ENCODE data around the gene ST7.
"Not testable (repeated sequence)": the region's sequence is repeated elsewhere in the genome, so short reads cannot be mapped to it uniquely, and the experiment has no call there.

ST7 gene

DNA sequence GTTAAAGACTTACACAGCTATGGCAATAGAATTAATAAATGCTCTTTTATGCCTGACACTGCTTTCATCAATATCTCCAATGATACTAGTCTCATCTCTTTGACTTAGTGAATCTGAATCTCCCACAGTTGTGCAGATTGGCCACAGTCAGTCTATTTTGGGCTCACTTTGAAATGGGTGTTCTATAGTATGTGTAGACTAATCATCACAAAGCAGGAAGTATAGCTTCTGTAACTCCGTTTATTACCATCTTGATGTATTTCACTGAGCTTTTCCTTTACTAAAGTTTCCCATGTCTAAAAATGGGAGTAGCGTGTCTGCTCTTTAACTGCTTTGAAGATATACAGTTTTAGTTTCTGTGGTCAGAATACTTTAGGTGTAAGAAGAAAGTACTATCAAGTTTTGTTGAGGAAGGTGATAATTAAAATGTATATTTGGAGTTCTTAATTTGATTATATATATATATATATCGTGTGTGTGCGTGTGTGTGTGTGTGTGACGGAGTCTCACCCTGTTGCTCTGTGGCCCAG, 70.1 kb downstream of the ST7 start:
- in situ Hi-C loops (cut with MboI; ENCODE audit: low sequenced_read_pairs): no loop called here

- in situ Hi-C loops (cut with MboI; ENCODE audit: low sequenced_read_pairs): no loop called here
Observed at GRCh38 chr7:117024811-117025210, 71.5 kb downstream of the ST7 start.

DNA sequence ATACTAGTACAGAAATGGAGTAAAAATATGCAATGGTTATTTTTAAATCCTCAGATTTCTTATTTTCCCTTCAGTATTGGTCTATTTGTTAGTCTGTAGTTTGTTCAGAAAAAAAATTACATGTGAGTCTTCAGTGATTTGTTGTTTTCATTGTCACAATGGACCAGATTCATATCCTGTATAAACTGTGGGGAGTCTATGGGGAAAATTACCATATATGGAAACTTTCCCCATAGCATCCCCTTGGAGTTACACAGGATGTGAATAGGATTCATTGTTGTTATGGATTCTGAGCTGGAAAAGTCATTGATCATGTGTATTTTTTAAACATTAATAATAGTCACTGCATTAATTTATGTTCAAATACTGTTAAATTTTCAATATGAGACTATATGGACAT, 72.6 kb downstream of the ST7 start:
- in situ Hi-C loops (cut with MboI; ENCODE audit: low sequenced_read_pairs): no loop called here

DNA sequence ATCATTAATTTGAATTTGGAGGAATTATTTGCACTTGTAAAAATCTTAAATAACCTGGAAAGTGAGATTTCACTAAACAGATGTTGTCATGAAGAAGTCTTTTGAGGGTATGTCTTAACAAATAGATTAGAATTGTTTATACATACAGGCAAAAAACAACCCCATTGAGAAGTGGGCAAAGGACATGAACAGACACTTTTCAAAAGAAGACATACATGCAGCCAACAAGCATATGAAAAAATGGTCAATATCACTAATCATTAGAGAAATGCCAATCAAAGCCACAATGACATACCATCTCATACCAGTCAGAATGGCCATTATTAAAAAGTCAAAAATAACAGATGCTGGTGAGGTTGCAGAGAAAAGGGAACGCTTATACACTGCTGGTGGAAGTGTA, 77.0 kb downstream of the ST7 start:
- in situ Hi-C loops (cut with MboI; ENCODE audit: low sequenced_read_pairs): not testable (repeated sequence)

DNA sequence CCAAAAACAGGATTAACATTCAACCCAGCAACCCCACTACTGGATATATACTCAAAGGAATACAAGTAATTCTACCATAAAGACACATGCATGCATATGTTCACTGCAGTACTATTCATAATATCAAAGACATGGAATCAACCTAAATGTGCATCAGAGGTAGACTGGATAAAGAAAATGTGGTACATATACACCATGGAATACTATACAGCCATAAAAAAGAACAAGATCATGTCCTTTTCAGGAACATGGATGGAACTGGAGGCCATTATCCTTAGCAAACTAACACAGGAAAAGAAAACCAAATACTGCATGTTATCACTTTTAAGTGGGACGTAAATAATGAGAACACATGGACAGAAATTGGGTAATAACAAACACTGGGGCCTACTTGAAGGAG, 77.5 kb downstream of the ST7 start:
- in situ Hi-C loops (cut with MboI; ENCODE audit: low sequenced_read_pairs): not testable (repeated sequence)

GRCh38 chr7:117032810-117033209, 79.5 kb downstream of the ST7 start:
- in situ Hi-C loops (cut with MboI; ENCODE audit: low sequenced_read_pairs): no loop called here

DNA sequence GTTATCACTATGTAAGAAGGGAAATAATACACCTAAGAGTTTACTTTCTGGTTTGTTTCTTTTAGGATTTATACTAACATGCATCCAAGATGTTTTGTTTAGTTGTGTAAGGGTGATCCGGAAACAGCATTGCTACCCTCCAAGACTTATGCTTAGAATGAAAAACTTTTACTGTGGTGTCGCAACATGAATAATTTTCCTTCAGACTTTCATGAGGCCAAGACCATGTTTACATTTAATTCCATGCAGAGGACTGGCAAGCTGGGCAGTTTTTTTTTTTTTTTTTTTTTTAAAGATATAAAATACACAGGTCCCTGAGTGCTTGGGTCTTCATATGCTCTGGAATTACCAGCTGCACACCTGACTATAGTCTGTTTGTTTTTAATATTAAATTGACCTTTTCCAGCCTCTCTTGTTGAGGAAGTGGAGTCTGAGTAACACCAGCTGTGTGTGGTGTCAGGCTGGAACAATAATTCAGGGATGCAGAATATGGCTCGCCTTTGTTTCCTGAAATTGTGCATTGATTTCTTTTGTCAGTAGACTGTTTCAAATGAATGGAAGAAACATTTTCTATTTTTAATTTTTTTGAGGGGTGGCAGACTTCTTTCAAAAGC, 81.7 kb downstream of the ST7 start:
- in situ Hi-C loops (cut with MboI; ENCODE audit: low sequenced_read_pairs): no loop called here

GRCh38 chr7:117035465-117035862, 82.2 kb downstream of the ST7 start:
- in situ Hi-C loops (cut with MboI; ENCODE audit: low sequenced_read_pairs): no loop called here

GRCh38 chr7:117036053-117036669, 82.9 kb downstream of the ST7 start:
- in situ Hi-C loops (cut with MboI; ENCODE audit: low sequenced_read_pairs): no loop called here

GRCh38 chr7:117036836-117037235, 83.5 kb downstream of the ST7 start:
- in situ Hi-C loops (cut with MboI; ENCODE audit: low sequenced_read_pairs): no loop called here

GRCh38 chr7:117038408-117038807, 85.1 kb downstream of the ST7 start:
- in situ Hi-C loops (cut with MboI; ENCODE audit: low sequenced_read_pairs): no loop called here

- in situ Hi-C loops (cut with MboI; ENCODE audit: low sequenced_read_pairs): no loop called here
Observed at GRCh38 chr7:117041007-117041406, 87.7 kb downstream of the ST7 start.

DNA sequence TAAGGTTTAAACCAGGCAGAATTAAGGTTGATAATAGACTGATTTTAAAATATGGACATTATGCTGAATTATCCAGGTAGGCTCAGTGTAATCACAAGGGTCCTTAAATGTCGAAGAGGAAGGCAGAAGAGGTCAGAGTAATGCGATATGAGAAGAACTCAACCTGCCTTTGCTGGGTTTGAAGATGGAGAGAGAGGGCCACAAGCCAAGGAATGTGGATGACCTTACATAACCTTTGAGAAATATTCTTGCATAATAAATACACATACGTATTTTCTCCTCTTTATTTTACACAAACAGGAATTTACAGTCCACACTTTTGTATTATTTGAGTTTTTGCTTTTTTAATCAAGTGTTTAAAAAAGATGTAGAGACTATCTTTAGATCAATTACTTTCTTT, 88.5 kb downstream of the ST7 start:
- in situ Hi-C loops (cut with MboI; ENCODE audit: low sequenced_read_pairs): no loop called here

- in situ Hi-C loops (cut with MboI; ENCODE audit: low sequenced_read_pairs): no loop called here
Observed at GRCh38 chr7:117043108-117043825, 90.0 kb downstream of the ST7 start.

DNA sequence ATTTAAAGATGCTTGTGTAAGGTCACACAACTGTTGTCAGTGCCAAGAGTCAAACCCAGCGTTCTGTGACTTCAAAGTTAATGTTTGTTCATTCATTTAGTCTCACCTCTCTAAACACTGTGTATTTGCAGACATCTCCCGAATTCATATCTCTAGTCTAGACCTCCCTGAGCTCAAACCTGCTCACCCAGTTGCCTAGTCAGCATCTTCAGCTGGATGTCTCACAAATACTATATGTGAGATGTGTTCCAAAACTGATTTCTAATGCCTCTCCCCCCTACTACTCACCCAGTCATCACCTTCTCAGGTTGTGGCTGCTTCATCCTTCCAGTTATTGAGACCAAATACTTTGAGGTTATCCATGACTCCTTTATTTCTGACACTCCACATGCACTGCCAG, 91.4 kb downstream of the ST7 start:
- in situ Hi-C loops (cut with MboI; ENCODE audit: low sequenced_read_pairs): no loop called here

DNA sequence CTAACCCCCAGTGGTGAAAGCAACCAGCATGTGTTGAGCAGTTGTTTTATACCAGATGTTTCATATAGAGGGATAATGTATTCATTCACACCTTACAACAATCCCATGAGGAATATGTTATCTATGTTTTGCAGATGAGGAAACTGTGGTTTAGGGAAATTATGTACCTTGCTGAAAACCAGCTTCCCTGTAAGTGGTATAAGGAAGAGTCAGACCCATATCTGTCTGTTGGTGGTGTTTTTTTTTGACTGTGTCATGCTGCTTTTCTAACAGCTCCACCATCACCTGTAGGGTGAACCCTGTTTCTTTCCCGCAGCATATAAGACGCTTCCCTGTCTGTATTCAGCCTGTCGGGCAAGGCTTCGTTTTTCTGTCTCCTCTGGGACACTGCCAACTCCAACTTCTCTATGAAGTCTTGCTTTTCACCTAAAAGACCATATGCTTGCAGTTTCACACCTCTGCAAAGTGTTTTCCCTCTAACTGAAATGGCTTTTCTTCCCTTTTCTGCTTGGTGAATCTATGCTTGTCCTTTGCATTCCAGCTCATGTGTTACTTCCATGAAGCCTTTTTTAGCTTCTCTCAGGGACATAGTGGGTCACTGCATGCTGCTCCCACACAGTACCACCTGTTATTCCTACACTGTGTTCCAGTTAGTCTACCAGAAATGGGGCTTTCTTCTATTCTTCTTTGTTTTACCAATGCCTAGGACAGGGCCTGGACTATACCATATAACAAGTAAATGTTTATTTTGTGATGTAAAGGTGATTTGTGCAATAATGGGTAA, 92.8 kb downstream of the ST7 start:
- in situ Hi-C loops (cut with MboI; ENCODE audit: low sequenced_read_pairs): no loop called here

- in situ Hi-C loops (cut with MboI; ENCODE audit: low sequenced_read_pairs): no loop called here
Observed at GRCh38 chr7:117047496-117047895, 94.2 kb downstream of the ST7 start.

DNA sequence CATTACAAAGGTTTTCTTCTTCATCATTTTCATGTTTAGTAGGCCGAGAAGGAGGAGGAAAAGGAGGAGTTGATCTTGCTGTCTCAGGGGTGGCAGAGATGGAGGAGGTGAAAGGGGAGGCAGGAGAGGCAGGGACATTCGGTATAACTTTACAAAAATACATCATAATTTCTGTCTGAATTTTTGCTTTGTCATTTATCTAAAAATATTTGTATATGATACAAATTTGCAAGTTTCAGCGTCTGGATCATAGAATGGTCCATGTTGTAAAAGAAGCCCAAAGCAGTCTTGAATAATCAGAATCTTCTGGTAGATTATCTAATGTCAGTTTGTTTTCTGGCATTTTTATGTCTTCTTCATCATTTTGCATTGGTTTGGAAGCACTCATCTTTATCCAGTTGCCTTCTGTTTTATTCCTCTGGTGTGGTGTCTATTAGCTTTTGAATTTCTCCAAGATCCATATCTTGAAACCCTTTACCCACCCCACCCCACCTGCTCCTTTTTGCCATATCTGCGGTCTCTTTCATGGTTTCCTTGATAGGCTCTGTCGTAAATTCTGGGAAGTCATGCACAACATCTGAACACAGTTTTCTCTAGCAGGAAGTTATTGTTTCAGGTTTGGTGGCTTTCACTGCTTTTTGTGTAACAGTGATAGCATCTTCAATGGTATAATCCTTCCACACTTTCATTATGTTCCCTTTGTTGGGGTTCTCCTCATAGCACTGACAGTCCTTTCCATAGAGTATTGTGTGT, 95.0 kb downstream of the ST7 start:
- in situ Hi-C loops (cut with MboI; ENCODE audit: low sequenced_read_pairs): no loop called here

GRCh38 chr7:117048882-117049281, 95.6 kb downstream of the ST7 start:
- in situ Hi-C loops (cut with MboI; ENCODE audit: low sequenced_read_pairs): no loop called here

DNA sequence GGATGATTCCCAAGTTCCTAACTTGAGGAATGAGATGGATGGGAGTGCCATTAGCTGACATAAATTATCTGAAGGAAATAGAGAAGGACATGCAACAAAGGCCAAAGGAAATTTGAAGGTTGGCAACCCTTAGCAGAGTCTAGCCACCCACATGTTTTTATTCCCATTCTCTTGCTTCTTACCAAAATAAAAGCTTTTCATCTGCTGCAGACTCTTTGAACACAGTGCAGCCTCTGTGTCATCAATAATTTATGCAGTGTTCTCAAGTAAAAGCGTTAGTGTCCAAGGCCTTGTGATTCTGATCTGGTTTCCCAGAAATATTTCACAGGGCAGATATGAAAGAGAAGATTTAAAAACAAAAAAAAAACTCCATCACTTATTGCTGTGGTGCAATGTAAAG, 98.5 kb downstream of the ST7 start:
- in situ Hi-C loops (cut with MboI; ENCODE audit: low sequenced_read_pairs): no loop called here

DNA sequence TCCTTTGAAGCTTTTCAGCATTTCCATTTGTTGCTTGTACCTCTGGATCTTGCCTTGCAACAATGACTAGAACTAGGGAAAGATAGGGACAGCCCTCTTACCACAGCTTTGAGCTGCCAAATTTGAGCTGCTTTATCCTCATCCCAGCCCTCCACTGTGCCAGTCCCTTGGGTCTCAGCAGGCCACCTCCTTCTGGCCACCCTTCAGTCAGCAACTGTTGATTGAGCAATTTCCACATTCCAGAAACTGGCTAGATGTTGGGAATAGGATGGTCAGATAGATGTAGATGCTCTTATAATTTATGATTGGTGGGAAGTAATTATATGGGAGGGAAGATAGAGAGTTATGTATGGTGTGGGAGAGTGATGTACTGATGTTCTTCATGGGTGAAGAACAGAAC, 100.1 kb downstream of the ST7 start:
- in situ Hi-C loops (cut with MboI; ENCODE audit: low sequenced_read_pairs): no loop called here

Measured in HL-60/S4 treated with phorbol 12-myristate 13-acetate at 8.2 ng/mL for 4 days and 3 days (cell line).